Omental fat pad (tissue), 4 donors: ENCODE measurements around the gene PRKAR1A. TPM values are rescaled to one million over a fixed set of nuclear protein-coding genes. Genes with fewer than 3 reads are reported as not detected.
"Not testable (repeated sequence)": the region's sequence is repeated elsewhere in the genome, so short reads cannot be mapped to it uniquely, and the experiment has no call there.

Experiments used
- ATAC-seq: fragments of 150-250 bp; one replicate; pipeline ENCODE4 v1.9.1; 2016; ENCODE audit warnings: mild to moderate bottlenecking, moderate library complexity; ENCODE audit not compliant: low FRiP score
- DNase-seq: peaks from one replicate; pipeline ENCODE4 v3.0.0-alpha.2; 2019; ENCODE audit warnings: low spot score
- CTCF ChIP-seq, 3 donors: fragments of 450-650 bp; IDR thresholded peaks; one replicate each; pipeline ENCODE4 v1.5.1; 2016 to 2017; ENCODE audit warnings: antibody characterized with exemption in 3 of 3, mild to moderate bottlenecking in 3 of 3, moderate library complexity in 2 of 3
- total RNA-seq, 4 donors: library from RNA; depleted of rRNA; stranded (reverse); fragments of >200 nt; gene quantifications; one replicate each; pipeline ENCODE4 v1.1.0, GENCODE V29; 2016

The PRKAR1A gene
- total RNA-seq, 4 donors from 2014 or later = 352 to 561 (median 476) TPM

- ATAC-seq = no peak
- no peak for DNase-seq
- no peak for TF ChIP-seq CTCF (IDR thresholded peaks at IDR 0.05)
These were observed 29.6 kb upstream of the PRKAR1A start for GRCh38 chr17:68482576-68483041.

DNA sequence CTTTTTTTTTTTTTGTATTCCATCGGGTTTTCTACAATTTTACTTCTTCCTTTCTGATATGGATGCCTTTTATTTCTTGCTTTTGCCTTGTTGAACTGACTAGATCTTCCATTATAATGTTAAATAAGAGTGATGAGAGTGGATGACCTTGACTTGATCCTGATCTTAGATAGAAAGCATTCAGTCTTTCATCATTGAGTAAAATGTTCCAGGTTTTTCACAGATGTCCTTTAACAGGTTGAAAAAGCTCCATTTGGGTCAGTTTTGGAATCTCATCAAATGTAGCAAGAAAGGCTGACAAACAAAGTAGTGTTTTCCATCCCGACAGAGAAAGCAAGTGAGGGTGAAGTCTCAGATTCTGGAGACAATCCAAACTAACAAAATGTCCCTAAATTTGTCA lies 27.8 kb upstream of the PRKAR1A start:
- DNase-seq (no peak), ATAC-seq (no peak)
- TF ChIP-seq CTCF (IDR thresholded peaks at IDR 0.05) = no peak

GRCh38 chr17:68489919-68490318 lies 22.3 kb upstream of the PRKAR1A start:
- no peak for TF ChIP-seq CTCF (IDR thresholded peaks at IDR 0.05)
- DNase-seq (no peak), ATAC-seq (no peak)

GRCh38 chr17:68491381-68492231 lies 20.6 kb upstream of the PRKAR1A start:
- ATAC-seq = no peak
- no peak for DNase-seq
- no peak for TF ChIP-seq CTCF (IDR thresholded peaks at IDR 0.05)

DNA sequence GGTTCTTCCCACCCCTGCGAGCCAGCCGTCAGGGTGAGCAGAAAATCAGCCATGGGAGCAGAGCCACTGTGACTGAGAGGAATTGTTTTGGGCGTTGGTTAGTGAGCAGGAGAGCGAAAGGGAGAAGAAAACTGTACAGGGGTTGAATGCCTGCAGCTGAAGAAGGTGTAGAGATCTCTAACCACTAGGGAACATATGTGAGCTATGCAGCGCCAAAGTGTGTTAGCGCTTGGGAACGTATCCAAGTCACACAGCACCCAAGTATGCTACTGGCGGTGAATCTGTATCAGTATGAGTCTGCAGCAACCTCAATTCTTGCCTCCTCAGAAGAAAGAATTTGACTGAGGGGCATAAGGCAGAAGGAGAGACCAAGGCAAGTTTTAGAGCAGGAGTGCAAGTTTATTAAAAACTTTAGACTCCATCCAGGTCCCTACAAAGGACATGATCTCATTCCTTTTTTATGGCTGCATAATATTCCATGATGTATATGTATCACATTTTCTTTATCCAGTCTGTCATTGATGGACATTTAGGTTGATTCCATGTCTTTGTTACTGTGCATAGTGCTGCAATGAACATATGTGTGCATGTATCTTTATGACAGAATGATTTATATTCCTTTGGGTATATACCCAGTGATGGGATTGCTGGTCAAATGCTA lies 19.7 kb upstream of the PRKAR1A start:
- ATAC-seq, DNase-seq: not testable (repeated sequence)

DNA sequence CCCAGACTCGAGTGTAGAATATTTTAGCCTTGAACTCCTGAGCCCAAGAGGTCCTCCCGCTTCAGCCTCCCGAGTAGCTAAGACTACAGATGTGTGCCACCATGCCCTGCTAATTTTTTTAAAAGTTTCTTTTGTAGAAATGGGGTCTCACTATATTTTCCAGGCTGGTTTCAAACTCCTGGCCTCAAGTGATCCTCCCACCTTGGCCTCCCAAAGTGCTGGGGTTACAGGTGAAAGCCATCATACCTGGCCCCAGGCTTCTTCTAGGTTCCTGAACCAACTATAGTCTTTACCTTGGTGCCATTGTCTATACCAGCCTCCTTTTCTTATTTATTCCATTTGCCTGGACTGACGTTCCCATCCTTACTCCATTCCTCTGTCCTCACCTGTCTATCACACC lies 17.1 kb upstream of the PRKAR1A start:
- DNase-seq (no peak), ATAC-seq (no peak)
- no peak for TF ChIP-seq CTCF (IDR thresholded peaks at IDR 0.05)

DNA sequence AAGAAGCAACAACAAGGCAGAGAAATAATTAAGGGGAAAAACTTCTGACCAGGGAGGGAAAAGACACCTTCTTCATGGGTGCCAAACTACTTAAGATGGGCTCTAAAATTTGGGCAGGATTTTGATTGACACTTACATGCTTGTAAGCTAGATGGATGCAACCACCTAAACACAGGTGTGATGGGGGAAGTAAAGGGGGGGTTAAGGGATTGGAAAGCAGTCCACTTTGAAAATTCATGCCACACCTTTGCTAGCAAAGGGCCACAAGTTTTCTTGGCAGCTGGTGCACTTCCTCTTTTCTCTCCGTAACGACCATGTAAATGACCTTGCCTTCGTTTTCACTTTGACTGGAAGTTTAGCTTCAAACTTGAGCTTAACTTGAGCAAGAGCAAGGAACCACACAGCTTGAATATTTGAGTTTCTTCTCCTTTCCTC lies 14.3 kb upstream of the PRKAR1A start:
- ATAC-seq (peak; percentile 13), DNase-seq (no peak)
- no peak for TF ChIP-seq CTCF (IDR thresholded peaks at IDR 0.05)
